GM21381 (cell line): ENCODE data around the gene TNRC6A.
"Not testable (repeated sequence)": the region's sequence is repeated elsewhere in the genome, so short reads cannot be mapped to it uniquely, and the experiment has no call there.

ENCODE experiments used
- ATAC-seq: cut with Tn5 transposase; IDR thresholded peaks from one replicate; pipeline ENCODE4 v1.9.1; 2021; ENCODE audit warnings: mild to moderate bottlenecking, moderate library complexity; ENCODE audit not compliant: unreplicated experiment

The TNRC6A gene

GRCh38 chr16:24810951-24811843 is 81.7 kb downstream of the TNRC6A start:
- no peak for ATAC-seq

GRCh38 chr16:24812813-24813212 is 83.4 kb downstream of the TNRC6A start:
- ATAC-seq: not testable (repeated sequence)

GRCh38 chr16:24815021-24815420 is 85.6 kb downstream of the TNRC6A start:
- ATAC-seq: no peak

- no peak for ATAC-seq
Measured at GRCh38 chr16:24816688-24817087, 87.2 kb downstream of the TNRC6A start.

GRCh38 chr16:24819462-24820040 is 90.1 kb downstream of the TNRC6A start:
- ATAC-seq: no peak

GRCh38 chr16:24820522-24820921 is 91.1 kb downstream of the TNRC6A start:
- ATAC-seq: no peak

- ATAC-seq: no peak
Measured at GRCh38 chr16:24821129-24821528, 91.7 kb downstream of the TNRC6A start.

- ATAC-seq: no peak
Measured at GRCh38 chr16:24822542-24822941, 93.1 kb downstream of the TNRC6A start.

- ATAC-seq: no peak
Measured at GRCh38 chr16:24822974-24823373, 93.5 kb downstream of the TNRC6A start.

- ATAC-seq: no peak
Measured at GRCh38 chr16:24825696-24826095, 96.2 kb downstream of the TNRC6A start.

GRCh38 chr16:24826096-24826690 is 96.7 kb downstream of the TNRC6A start:
- no peak for ATAC-seq

GRCh38 chr16:24826817-24827566 is 97.5 kb downstream of the TNRC6A start:
- ATAC-seq: no peak

- ATAC-seq: no peak
Measured at GRCh38 chr16:24829153-24829552, 99.7 kb downstream of the TNRC6A start.

- no peak for ATAC-seq
Measured at GRCh38 chr16:24833352-24833751, 103.9 kb downstream of the TNRC6A start.

GRCh38 chr16:24834459-24835335 is 105.2 kb downstream of the TNRC6A start:
- no peak for ATAC-seq

GRCh38 chr16:24836836-24837235 is 107.4 kb downstream of the TNRC6A start:
- no peak for ATAC-seq

- ATAC-seq: no peak
Measured at GRCh38 chr16:24837969-24838368, 108.5 kb downstream of the TNRC6A start.

- ATAC-seq: no peak
Measured at GRCh38 chr16:24838554-24839266, 109.3 kb downstream of the TNRC6A start.

- ATAC-seq: no peak
Measured at GRCh38 chr16:24839347-24839972, 110.0 kb downstream of the TNRC6A start.
